ENCODE measurements around the gene TUBB4B.
"Not testable (repeated sequence)": the region's sequence is repeated elsewhere in the genome, so short reads cannot be mapped to it uniquely, and the experiment has no call there.

TUBB4B gene

GRCh38 chr9:137251490-137252268 is 10.6 kb downstream of the TUBB4B start:
- no peak for DNase-seq (ENCODE audit: low read depth in 1 of 2, low spot score in 1 of 2)

- DNase-seq (ENCODE audit: low read depth in 1 of 2, low spot score in 1 of 2), result no peak
Observed at GRCh38 chr9:137252555-137253506, 11.7 kb downstream of the TUBB4B start.

GRCh38 chr9:137253717-137254623 is 12.9 kb downstream of the TUBB4B start:
- no peak for DNase-seq (ENCODE audit: low read depth in 1 of 2, low spot score in 1 of 2)

- peak; percentile 96 to 99 for DNase-seq (ENCODE audit: low read depth in 1 of 2, low spot score in 1 of 2)
Observed at GRCh38 chr9:137254624-137255447, 13.7 kb downstream of the TUBB4B start, which contains the start of gene NELFB. Gene NELFB (plus strand): TSS chr9:137255327.

GRCh38 chr9:137255448-137256114 is 14.5 kb downstream of the TUBB4B start:
- DNase-seq (ENCODE audit: low read depth in 1 of 2, low spot score in 1 of 2), result no peak

- no peak for DNase-seq (ENCODE audit: low read depth in 1 of 2, low spot score in 1 of 2)
Observed at GRCh38 chr9:137256362-137256761, 15.3 kb downstream of the TUBB4B start.

- DNase-seq (ENCODE audit: low read depth in 1 of 2, low spot score in 1 of 2), result no peak
Observed at GRCh38 chr9:137256856-137257255, 15.8 kb downstream of the TUBB4B start.

GRCh38 chr9:137262173-137262908 is 21.3 kb downstream of the TUBB4B start:
- not testable (repeated sequence) for DNase-seq (ENCODE audit: low read depth in 1 of 2, low spot score in 1 of 2)

- no peak for DNase-seq (ENCODE audit: low read depth in 1 of 2, low spot score in 1 of 2)
Observed at GRCh38 chr9:137262909-137263285, 21.8 kb downstream of the TUBB4B start.

- DNase-seq (ENCODE audit: low read depth in 1 of 2, low spot score in 1 of 2), result no peak
Observed at GRCh38 chr9:137263506-137263905, 22.4 kb downstream of the TUBB4B start.

- DNase-seq (ENCODE audit: low read depth in 1 of 2, low spot score in 1 of 2), result no peak
Observed at GRCh38 chr9:137264067-137264466, 23.0 kb downstream of the TUBB4B start.

- no peak for DNase-seq (ENCODE audit: low read depth in 1 of 2, low spot score in 1 of 2)
Observed at GRCh38 chr9:137265496-137266161, 24.5 kb downstream of the TUBB4B start.

GRCh38 chr9:137266162-137266527 is 25.1 kb downstream of the TUBB4B start:
- DNase-seq (ENCODE audit: low read depth in 1 of 2, low spot score in 1 of 2), result no peak

GRCh38 chr9:137266585-137267453 is 25.7 kb downstream of the TUBB4B start:
- no peak for DNase-seq (ENCODE audit: low read depth in 1 of 2, low spot score in 1 of 2)

- no peak for DNase-seq (ENCODE audit: low read depth in 1 of 2, low spot score in 1 of 2)
Observed at GRCh38 chr9:137267933-137268355, 26.9 kb downstream of the TUBB4B start.

- DNase-seq (ENCODE audit: low read depth in 1 of 2, low spot score in 1 of 2), result no peak
Observed at GRCh38 chr9:137268538-137269201, 27.6 kb downstream of the TUBB4B start.

GRCh38 chr9:137269231-137269772 is 28.2 kb downstream of the TUBB4B start:
- DNase-seq (ENCODE audit: low read depth in 1 of 2, low spot score in 1 of 2), result no peak
